ELF-1 (cell line): Measurements from ENCODE around the gene SNTA1.
"Not testable (repeated sequence)": the region's sequence is repeated elsewhere in the genome, so short reads cannot be mapped to it uniquely, and the experiment has no call there.

Experiments used
- DNase-seq: peaks from one replicate; pipeline ENCODE4 v3.0.0-alpha.2; 2016; ENCODE audit warnings: low read depth, low spot score

Gene SNTA1

GRCh38 chr20:33431797-33432381 is 11.7 kb downstream of the SNTA1 start:
- DNase-seq = no peak

GRCh38 chr20:33423875-33424274 is 19.7 kb downstream of the SNTA1 start:
- DNase-seq = not testable (repeated sequence)

- no peak for DNase-seq
These were observed 20.3 kb downstream of the SNTA1 start for GRCh38 chr20:33423141-33423834.

- DNase-seq = no peak
These were observed 24.2 kb downstream of the SNTA1 start for GRCh38 chr20:33419140-33419974.

GRCh38 chr20:33418033-33418432 is 25.5 kb downstream of the SNTA1 start:
- DNase-seq = no peak

GRCh38 chr20:33415948-33416347 is 27.6 kb downstream of the SNTA1 start:
- DNase-seq = peak; percentile 42

GRCh38 chr20:33412484-33412838 is 31.1 kb downstream of the SNTA1 start:
- no peak for DNase-seq

GRCh38 chr20:33411711-33412483 is 31.7 kb downstream of the SNTA1 start:
- no peak for DNase-seq

GRCh38 chr20:33411242-33411641 is 32.3 kb downstream of the SNTA1 start:
- no peak for DNase-seq

- DNase-seq = no peak
These were observed 33.4 kb downstream of the SNTA1 start for GRCh38 chr20:33410081-33410742.

- DNase-seq = no peak
These were observed 34.6 kb downstream of the SNTA1 start for GRCh38 chr20:33408716-33409654.

GRCh38 chr20:33408313-33408712 is 35.2 kb downstream of the SNTA1 start:
- no peak for DNase-seq

GRCh38 chr20:33407796-33408195 is 35.8 kb downstream of the SNTA1 start:
- DNase-seq = no peak

- no peak for DNase-seq
These were observed 36.3 kb downstream of the SNTA1 start for GRCh38 chr20:33407251-33407650.

- no peak for DNase-seq
These were observed 39.3 kb downstream of the SNTA1 start for GRCh38 chr20:33404281-33404680.

- no peak for DNase-seq
These were observed 41.6 kb downstream of the SNTA1 start for GRCh38 chr20:33401921-33402369.

- peak; percentile 89 for DNase-seq
These were observed 42.2 kb downstream of the SNTA1 start, which contains the start of gene CDK5RAP1 for GRCh38 chr20:33401184-33401920. TSS of gene CDK5RAP1 (minus strand) at chr20:33401519. CDS start at chr20:33397064, 4,455 bp downstream.

- DNase-seq = no peak
These were observed 42.8 kb downstream of the SNTA1 start for GRCh38 chr20:33400812-33401183.

GRCh38 chr20:33399924-33400323 is 43.6 kb downstream of the SNTA1 start:
- no peak for DNase-seq
